Suppressor macrophage treated with lipopolysaccharide for 4 hours (primary cell): ENCODE data around the gene DENND2D.
A peak's percentile ranks its signal among the peaks of the same experiment; 100 is the strongest.

Experiments
- DNase-seq: peaks from one replicate; pipeline ENCODE4 v3.0.0-alpha.2; 2020

DENND2D gene

GRCh38 chr1:111174070-111174469 is 26.4 kb downstream of the DENND2D start:
- DNase-seq = no peak

GRCh38 chr1:111172463-111172862 is 28.0 kb downstream of the DENND2D start:
- no peak for DNase-seq

GRCh38 chr1:111164151-111164550 is 36.3 kb downstream of the DENND2D start:
- DNase-seq = no peak

- DNase-seq = no peak
Measured at GRCh38 chr1:111163363-111163762, 37.1 kb downstream of the DENND2D start.

- DNase-seq = no peak
Measured at GRCh38 chr1:111162488-111162880, 38.0 kb downstream of the DENND2D start.

GRCh38 chr1:111161843-111162487 is 38.5 kb downstream of the DENND2D start:
- no peak for DNase-seq

GRCh38 chr1:111157431-111157830 is 43.0 kb downstream of the DENND2D start:
- no peak for DNase-seq

GRCh38 chr1:111154021-111154999 is 46.1 kb downstream of the DENND2D start:
- peak; percentile 51 for DNase-seq

- no peak for DNase-seq
Measured at GRCh38 chr1:111151838-111152237, 48.6 kb downstream of the DENND2D start.

GRCh38 chr1:111148376-111148881 is 52.0 kb downstream of the DENND2D start:
- no peak for DNase-seq

GRCh38 chr1:111147948-111148347 is 52.5 kb downstream of the DENND2D start:
- no peak for DNase-seq

GRCh38 chr1:111145963-111146768 is 54.3 kb downstream of the DENND2D start:
- no peak for DNase-seq

GRCh38 chr1:111145542-111145941 is 54.9 kb downstream of the DENND2D start:
- DNase-seq = no peak

GRCh38 chr1:111142356-111142975 is 58.0 kb downstream of the DENND2D start:
- no peak for DNase-seq

GRCh38 chr1:111141245-111142220 is 58.9 kb downstream of the DENND2D start:
- no peak for DNase-seq

GRCh38 chr1:111140680-111140967 is 59.8 kb downstream of the DENND2D start:
- DNase-seq = peak; percentile 35

- DNase-seq = peak; percentile 96
Measured at GRCh38 chr1:111139956-111140679, 60.3 kb downstream of the DENND2D start, which contains the start of the genes CEPT1 and DRAM2. Gene CEPT1, plus strand, starts transcription at chr1:111140223. Its CDS starts 7,492 bp downstream, at chr1:111147715. Gene DRAM2, minus strand, starts transcription at chr1:111140093. Its CDS starts 8,539 bp downstream, at chr1:111131554.

GRCh38 chr1:111139324-111139955 is 61.0 kb downstream of the DENND2D start:
- DNase-seq = peak; percentile 67
